GM19351 (cell line): Measurements from ENCODE around the gene GLTP.
A peak's percentile ranks its signal among the peaks of the same experiment; 100 is the strongest.

Experiments used
- ATAC-seq: cut with Tn5 transposase; IDR thresholded peaks from one replicate; pipeline ENCODE4 v1.9.1; 2021; ENCODE audit warnings: mild to moderate bottlenecking, moderate library complexity; ENCODE audit not compliant: unreplicated experiment

Gene GLTP

DNA sequence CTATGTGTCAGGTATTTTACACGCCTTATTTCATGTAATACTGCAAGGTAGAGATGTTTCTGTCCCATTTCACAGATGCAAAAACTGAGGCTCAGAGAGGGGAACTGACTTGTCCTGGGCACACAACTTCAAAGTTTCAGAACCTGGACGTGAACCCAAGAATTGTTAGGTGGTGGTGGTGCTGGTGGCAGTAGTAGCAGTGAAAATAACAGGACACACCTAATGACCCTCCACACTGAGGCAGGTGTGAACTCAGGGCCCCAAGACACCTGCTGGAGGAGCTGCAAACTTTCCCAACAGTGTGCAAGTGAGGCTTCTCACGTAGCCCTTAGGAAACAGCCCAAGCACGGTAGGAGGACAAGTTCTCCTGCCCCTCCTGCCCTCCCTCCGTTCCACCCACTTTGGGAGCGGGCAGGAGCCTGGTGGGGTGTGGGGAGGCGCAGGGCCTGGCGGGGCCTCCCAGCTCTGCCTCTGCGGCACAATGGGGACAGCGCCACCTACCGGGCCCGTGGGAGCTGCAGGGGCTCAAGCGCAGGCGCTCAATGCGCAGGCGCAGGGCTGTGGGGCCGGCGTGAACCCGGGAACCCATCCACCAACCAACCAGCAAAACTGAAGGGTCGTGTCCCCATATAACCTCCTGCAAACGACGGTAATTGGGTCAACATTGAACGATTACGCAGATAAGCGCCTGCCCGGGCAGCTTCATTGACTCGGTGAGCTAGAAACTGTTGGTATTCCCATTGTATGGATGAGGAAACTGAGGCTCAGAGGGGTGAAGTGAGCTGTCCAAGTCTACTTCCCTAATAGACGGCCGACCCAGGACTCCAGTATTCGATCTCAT, 35.1 kb downstream of the GLTP start:
- ATAC-seq, result peak; percentile 83

DNA sequence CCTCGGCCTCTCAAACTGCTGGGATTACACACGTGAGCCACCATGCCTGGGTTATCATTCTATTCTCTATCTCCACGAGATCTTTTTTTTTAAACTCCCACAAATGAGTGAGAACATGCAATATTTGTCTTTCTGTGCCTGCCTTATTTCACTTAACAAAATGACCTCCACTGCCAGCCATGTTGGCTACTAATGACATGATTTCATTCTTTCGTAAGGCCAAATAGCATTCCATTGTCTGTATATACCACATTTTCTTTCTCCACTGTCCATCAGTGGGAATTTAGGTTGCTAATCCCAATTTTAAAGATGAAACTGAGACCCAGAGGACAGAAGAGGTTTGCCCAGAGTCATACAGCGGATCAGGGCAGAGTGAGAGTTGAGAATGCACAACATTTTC, 36.2 kb downstream of the GLTP start:
- no peak for ATAC-seq

DNA sequence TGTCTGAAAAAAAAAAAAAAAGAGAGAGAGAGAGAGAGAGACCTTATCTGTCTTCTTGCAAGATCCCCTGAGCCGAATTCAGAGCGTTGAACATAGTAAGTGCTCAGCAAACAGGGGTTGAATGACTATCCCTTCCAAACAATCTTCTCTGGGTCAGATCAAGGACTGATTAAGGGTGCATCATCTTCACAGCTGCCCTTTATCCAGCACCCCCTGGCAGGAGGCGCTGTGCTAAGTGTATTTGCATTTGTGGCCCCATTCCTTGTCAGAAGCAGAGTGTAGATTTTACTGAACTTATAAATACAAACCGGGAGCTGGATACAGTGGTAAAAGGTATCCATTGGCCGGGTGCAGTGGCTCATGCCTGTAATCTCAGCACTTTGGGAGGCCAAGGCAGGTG, 38.3 kb downstream of the GLTP start:
- ATAC-seq, result no peak

DNA sequence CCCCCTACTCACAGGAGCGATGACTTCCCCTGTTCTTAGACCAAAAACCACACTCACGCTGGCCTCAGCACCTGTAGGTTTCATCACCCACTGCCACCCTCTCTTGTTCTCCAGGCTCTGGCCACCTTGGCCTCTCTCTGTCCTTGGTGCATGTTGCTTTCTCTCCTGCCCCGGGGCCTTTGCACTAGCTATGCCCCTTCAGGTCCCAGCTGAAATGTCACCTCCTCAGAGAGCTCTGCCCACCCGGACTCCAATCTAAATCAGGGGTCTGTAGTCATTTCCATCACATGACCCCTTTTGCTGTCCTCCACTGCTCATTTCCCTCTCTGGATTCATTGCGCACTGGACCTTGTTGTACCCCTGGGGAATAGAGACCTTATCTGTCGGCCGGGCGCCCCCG, 39.0 kb downstream of the GLTP start:
- ATAC-seq, result no peak

DNA sequence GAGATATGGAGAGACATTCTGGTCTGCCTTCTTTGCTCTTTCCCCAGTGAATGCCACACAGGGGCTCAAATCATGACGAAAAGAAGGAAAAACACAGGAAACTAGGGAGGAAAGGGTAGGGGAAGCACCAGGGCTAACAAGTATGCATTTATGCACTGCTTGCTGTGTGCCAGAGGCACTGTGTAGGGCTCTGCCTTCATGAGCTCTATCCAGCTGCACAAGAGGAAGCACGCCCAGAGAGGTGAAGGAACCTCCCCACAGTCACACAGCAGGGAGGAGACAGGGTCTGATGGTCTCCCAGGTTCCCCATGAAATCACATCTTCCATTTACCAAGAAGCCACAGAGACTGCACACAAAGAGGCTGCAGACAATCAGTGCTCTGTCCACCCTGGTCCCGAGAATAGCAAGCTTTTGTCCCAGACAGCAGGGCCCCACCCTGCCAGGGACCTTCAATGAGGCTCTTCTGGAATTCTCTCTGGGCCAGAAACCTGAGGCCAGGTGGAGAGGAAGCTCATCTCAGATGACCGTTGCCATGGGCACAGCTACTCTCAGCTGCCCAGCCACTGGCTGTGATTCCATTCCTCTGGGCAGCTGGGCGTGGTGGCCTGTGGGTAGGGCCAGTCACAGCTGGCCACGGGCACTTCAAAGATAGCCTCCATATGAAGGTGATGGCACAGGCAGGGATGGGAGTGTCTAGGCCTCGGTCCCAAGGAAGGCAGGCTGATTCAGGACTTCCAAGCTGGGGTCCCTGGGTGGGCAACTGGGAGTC, 39.9 kb downstream of the GLTP start:
- ATAC-seq, result no peak

DNA sequence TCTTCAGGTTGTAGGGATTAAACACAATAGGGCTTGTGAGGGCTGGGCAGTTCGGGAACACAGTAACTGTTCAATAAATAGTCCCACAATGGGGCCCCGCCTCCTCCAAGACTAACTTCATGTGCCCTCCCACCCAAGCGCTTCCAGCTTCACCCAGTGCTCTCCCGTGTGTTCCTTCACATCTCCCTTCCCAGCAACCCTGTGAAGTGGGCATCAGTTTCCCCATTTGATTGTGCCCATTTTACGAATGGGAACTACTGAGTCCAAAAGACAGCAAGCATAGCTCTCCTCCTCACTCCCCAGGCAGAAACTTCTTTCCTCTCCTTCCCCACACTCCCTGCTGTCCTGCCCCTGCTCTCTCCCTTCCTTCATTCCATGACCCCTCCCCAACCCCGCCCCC, 40.9 kb downstream of the GLTP start:
- no peak for ATAC-seq

DNA sequence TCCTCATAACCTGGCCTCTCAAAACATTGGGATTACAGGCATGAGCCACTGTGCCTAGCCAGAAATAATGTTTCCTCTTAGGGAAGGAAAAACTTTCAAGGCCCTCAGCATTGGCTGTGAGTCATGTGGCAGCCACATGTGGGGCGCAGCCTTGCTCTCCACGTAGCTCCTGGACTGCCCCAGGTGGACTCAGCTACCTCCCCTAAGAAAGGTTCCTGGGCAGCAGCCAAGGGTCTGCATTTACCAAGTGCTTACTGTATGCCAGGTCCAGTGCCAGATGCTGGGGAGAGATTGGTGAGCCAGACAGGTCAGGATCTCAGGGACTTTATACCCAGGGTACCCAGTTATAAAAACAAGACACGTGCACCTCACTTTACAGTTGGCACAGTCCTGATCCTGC, 43.4 kb downstream of the GLTP start:
- no peak for ATAC-seq

DNA sequence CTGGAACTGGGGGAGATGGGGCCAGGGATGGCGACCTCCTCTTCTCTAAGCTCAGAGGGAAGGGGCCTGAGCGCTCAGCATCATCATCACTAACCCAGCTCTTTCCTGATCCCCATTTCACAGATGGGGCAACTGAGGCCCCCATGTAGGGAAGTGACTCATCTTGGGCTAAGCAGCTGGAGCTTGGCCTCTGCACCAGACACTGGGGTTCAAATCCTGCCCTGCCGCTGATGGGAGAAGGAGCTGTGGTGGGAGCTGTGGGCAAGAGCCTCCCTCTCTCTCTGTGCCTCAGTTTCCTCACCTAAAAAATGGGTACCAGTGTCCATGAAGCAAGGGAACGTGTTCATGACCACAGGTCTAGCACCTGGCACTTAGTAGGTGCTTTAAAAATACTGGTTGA, 44.5 kb downstream of the GLTP start:
- ATAC-seq, result no peak

DNA sequence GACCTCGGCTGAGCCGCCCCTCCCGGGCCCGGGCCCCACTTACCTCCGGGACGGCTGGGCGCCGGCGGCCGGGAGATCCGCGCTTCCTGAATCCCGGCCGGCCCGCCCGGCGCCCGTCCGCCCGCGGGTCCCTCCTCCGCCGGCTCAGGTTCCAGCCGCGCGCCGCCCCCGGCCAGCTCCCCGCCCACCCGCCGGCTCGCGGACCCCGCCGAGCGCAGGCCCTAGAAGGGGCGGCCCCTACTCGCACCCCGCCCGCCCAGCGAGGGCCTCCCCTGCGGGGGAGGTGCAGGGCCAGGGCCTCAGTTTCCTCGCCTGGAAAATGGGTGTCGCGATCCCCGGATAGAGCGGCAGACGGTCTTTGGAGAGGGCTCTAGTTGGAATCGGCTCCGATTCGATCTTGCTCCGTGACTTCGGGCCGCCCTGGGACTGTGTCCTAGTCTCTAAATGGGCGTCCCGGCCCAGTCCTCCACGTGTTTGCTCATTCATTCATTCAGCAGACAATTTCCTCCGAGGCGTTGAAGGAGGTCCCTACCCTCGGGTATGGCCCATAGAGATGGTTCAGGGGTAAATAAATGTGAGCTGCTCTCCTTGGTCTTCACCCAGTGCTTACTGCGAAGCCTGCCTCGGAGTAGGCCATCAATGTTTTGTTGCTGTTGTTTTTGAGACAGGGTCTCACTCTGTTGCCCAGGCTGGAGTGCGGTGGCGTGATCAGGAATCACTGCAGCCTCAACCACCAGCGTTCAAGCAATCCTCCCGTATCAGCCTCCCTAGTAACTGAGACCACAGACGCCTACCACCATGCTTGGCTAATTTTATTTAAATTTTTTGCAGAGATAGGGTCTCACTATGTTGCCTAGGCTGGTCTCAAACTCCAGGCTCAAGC, 46.8 kb downstream of the GLTP start, which contains the start of gene TRPV4:
TRPV4 (minus strand) TSS at position 92 of the 883 bp plus-strand sequence. CDS start 18,602 bp downstream, outside the sequence.
- ATAC-seq, result no peak

DNA sequence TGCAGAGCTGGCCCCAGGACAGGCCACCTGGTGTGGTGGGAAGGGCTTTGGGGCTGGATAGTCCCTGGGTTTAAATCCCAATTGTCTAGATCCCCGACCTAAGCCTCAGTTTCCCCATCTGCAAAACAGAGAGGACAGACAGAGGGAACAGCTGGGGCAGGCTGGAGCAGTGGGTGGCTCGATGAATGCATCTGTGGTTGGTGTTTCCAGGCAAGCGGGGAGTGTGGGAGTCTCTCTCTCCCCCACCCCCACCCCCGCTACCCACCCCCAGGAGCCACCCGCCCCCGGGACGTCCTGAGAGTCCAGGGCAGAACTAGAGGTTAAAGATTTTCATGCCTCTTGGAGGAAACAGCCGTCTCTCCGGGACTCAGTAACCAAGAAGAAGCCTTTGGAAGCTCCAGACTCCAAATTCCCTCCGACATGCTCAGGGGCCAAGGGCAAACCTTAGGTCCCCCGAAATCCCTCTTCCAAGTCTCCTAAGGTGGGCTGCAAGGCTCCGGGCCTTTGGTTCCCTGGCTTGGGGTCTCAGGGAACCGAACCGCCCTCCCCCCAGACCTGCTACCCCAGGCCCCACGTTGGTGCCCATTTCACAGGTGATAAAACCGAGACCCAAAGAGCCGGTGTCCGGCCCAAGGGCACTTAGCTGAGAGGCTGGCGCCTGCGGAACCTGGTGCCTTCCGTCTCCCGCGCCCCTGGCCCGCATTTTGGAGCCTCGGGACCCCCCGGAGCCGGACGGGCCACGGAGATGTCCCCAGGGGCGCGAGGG, 47.6 kb downstream of the GLTP start:
- ATAC-seq, result no peak

DNA sequence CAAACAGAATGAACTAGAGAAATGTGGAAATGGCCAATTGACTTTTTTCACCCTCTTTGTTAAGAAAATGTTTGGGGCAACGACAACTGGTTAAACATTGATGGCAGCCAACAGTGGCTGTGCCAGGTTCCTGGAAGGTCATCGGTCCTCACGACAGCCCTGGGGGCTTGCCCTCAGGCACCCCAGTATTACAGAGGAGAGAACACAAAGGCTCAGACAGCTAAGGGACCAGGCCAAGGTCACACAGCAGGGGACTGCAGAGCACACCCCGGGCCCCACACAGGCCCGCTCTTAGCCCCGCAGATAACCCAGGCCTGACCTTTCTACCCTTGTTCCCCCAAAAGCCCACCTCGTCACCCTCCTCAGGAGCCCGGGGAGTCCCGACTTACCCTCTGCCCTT, 48.4 kb downstream of the GLTP start:
- ATAC-seq, result no peak

DNA sequence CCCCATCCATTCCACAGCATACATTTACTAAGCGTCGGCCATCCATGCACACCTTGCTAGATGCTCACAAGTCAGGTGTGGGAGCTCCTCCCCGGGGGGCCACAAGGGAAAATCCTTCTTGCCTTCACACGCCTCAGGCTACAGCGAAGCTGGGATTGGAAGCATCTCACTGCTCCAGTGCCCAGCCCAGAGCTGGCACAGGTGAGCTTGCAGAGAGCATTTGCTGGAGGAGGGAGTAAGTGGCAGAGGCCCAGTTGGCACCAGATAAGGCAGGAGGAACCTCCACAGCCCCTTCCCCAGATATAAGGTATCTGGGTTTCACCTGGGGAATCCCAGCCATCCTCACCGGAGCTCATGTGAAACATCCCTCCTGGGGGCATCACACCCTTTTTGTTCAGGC, 49.0 kb downstream of the GLTP start:
- no peak for ATAC-seq

DNA sequence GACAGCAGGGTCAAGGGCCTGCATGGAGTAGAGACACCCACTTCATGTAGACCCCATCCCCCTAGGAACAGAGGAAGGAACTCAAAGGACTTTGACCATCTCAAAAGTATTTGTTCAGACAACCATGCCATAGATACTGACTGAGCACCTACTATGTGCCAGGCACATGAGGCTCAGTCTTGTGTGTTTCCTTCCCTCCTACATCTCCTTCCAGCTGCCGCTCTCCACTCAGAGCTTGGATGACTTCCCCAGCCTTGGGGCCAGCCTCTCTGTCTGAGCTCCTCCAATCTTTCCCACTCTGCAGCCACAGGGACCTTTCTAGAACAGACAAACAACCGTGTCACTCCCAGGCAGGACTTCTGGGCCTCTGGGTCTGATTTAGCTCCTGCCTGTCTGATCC, 49.6 kb downstream of the GLTP start:
- ATAC-seq, result no peak

DNA sequence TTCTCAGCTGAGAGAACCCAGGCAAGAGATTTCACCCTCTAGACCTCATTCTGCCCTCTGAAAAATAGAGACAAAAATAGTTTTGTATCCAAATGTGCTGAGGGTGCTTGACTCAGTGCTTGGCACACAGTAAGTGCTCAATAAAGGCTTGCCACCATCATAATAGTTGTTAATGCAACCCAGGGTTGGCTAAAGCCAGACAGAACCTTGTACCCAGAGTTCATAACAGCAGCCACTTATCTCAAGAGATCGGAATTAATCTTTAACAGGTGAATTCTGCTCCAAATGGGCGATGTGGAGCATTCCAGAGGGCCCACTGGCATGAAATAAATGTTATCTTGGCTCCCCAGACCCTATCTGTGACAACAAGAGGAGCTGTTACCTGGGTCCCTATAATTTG, 50.1 kb downstream of the GLTP start:
- no peak for ATAC-seq

DNA sequence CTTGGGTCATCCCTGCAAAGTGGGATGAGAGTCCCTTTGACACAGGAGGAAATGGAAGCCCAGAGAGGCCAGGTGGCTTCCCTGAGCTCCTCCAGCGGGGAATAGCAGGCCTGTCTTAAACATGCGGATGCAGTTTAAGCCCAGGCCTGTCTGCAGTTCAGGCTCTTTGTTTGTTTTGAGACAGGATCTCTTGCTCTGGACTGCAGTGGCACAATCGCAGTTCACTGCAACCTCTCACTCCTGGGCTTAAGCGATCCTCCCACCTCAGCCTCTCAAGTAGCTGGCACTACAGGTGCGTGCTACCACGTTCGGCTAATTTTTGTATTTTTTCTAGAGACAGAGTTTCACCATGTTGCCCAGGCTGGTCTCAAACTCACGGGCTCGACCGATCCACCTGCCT, 50.7 kb downstream of the GLTP start:
- ATAC-seq, result no peak

DNA sequence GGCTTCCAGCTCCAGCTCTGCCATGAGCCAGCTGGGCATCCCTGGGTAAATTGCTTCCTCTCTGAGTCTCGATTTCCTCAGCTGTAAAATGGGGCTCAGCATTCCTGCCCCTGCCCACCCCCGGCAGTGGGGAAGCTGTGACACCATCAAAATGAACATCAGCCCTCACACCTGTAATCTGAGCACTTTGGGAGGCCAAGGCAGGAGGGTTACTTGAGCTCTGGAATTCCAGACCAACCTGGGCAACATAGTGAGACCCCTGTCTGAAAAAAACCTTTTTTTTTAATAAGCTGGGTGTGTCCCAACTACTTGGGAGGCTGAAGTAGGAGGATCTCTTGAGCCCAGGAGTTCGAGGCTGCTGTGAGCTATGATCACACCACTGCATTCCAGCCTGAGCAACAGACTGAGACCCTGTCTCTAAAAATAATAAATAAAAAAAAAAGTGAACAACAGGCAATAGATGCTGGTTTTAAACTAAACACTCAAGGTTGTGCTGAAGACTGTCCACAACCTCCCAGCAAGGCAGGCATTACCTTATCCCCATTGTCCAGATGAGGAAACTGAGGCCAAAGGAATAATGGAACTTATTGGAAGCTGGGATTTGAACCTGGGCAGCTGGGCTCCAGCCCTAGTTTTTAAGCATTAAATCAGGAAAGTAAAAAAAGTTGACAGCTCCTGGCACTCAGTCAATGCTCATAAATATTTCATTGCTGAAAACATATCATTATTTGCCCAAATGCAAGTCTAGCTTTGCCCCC, 51.4 kb downstream of the GLTP start:
- no peak for ATAC-seq

DNA sequence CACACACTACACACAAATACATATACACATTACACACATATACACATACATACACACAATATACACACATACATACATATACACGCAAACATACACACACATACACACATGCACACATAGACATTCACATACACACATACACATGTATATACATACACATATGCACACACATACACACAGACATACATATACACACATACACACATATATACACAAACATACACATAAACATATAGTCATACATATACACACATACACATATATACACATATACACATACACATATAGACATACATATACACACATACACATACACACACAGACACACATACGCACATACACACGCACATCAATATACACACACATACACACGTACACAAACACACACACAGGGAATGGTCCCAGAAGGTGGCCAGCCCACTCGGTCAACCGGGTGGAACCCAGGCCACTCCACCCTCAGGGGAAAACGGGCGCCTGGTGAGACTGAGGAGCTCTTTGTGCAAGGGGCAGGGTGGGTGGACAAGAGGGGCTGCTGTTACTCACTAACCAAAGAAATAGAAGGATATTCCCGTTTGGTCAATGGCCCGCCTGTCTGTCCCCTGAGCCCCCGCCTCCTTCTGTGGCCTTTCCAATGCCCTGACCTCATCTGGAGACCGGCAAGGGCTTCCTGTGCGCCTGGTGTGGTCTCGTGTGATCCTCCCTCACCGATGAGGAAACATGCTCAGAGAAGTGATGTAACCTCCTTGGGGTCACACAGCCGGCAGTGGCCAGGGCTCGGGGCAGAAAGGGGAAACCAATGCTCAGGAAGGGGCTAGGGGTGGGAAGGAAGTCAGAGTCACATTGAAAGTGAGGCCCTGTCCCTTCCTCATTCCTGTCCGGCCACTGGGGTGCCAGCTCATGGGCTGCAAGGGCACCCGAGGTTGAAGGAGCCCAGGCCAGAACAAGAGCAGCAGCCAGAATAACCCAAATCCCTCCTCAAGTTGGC, 52.5 kb downstream of the GLTP start:
- ATAC-seq, result no peak

DNA sequence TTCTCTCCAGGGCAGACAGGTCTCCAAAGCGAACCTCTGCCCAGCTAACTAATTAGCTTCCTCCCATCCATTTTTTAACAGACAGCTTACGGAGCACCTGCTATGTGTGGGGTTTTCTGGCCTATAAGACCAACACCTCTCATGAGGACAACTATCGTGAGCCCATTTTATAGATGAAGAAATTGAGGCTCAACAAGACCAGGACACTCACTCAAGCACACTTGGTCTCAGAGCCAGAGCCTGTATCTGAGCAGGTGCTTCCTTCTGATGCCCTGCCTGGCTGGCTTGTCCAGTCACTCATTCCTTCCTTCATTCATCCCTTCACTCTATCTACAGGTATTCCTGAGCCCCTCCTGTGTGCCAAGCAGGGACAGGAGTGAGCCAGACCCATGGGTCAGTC, 53.3 kb downstream of the GLTP start:
- no peak for ATAC-seq

DNA sequence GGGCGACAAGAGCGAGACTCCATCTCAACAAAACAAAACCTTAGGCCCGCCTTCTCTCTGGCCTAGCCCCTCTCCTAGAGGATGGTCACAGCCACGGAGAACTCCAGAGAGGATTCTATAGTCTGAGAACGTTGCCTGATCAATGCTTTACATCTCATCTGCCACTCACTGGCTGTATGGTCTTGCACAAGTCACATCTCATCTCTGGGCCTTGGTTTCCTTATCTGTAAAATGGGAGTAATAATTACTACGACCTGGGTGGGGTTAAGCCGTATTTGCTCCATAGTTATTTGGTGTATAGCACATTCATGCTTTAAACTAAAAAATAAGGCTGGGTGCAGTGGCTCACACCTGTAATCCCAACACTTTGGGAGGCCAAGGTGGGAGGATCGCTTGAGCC, 55.6 kb downstream of the GLTP start:
- ATAC-seq, result no peak
